Transverse colon (tissue), 4 donors: ENCODE measurements around the gene FARP1. TPM values are rescaled to one million over a fixed set of nuclear protein-coding genes. Genes with fewer than 3 reads are reported as not detected.

ENCODE experiments used
- DNase-seq: peaks from one replicate; pipeline ENCODE4 v3.0.0-alpha.2; 2019
- H3K27ac ChIP-seq, 4 donors: fragments of 200-600 bp; sonication (generic); 2 replicates each; pipeline ENCODE4 v1.5.1; 2016 to 2018; ENCODE audit warnings: inconsistent platforms in 4 of 4
- H3K27me3 ChIP-seq: fragments of 200-600 bp; sonication (generic); 2 replicates; pipeline ENCODE4 v1.5.1; 2017; ENCODE audit warnings: inconsistent platforms
- H3K36me3 ChIP-seq, 4 donors: fragments of 200-600 bp; sonication (generic); 2 replicates each; pipeline ENCODE4 v1.5.1; 2017 to 2019; ENCODE audit warnings: inconsistent platforms in 4 of 4
- H3K4me1 ChIP-seq, 4 donors: fragments of 200-600 bp; sonication (generic); 2 replicates each; pipeline ENCODE4 v1.5.1; 2017 to 2020; ENCODE audit warnings: inconsistent platforms in 4 of 4
- H3K4me3 ChIP-seq, 4 donors: fragments of 200-600 bp; sonication (generic); 1 replicate in 1 of 4; 2 replicates in 3 of 4; pipeline versions ENCODE4 v1.5.1 to v1.6.1; 2017 to 2019; ENCODE audit warnings: inconsistent platforms in 4 of 4
- H3K9me3 ChIP-seq, 2 donors: fragments of 200-600 bp; sonication (generic); 2 replicates each; pipeline ENCODE4 v1.5.1; 2017 to 2019; ENCODE audit warnings: inconsistent platforms in 2 of 2
- CTCF ChIP-seq, 5 experiments: fragments of 200-600 bp in 3 of 5; fragments of 450-650 bp in 2 of 5; sonication (generic) in 3 of 5; IDR thresholded peaks; 1 replicate in 2 of 5; 2 replicates in 3 of 5; pipeline ENCODE4 v1.5.1; 2016 to 2017; ENCODE audit warnings: antibody characterized with exemption in 5 of 5, inconsistent platforms in 3 of 5, mild to moderate bottlenecking in 2 of 5, moderate library complexity in 1 of 5
- EP300 ChIP-seq: sonication (generic); formaldehyde crosslinking; IDR thresholded peaks from one replicate; pipeline ENCODE4 v1.6.1; 2017; ENCODE audit warnings: antibody characterized with exemption, low read depth
- POLR2A ChIP-seq: fragments of 450-650 bp; IDR thresholded peaks from one replicate; pipeline ENCODE4 v1.6.1; 2016; ENCODE audit warnings: antibody characterized with exemption, mild to moderate bottlenecking, moderate library complexity
- POLR2AphosphoS5 ChIP-seq, 3 donors: sonication (generic); formaldehyde crosslinking; IDR thresholded peaks; one replicate each; pipeline ENCODE4 v1.6.1; 2016; ENCODE audit warnings: antibody characterized with exemption in 3 of 3
- WGBS, 2 donors: methylation state at CpG; one replicate each; pipeline ENCODE4 v1.1.5; 2018; ENCODE audit warnings: low coverage in 1 of 2; 5-methylcytosine and 5-hydroxymethylcytosine counted together
- in situ Hi-C, 4 donors: fragments of 200-750 bp; cut with MboI; loops; one replicate each; pipeline versions ENCODE4 v1.15.0 to v1.15.1; 2017; ENCODE audit warnings: low sequenced_read_pairs in 3 of 4, low pct_ligation_motif_present in 1 of 4, low pct_unique_long_range_greater_than_20kb in 1 of 4
- intact Hi-C: fragments of 100-400 bp; cut with DNase I; formaldehyde crosslinking; loops from one replicate; pipeline ENCODE4 v1.15.1; 2023; ENCODE audit warnings: low total_unique reads
- total RNA-seq, 4 donors: library from RNA; depleted of rRNA; stranded (reverse); fragments of >200 nt; gene quantifications; one replicate each; pipeline ENCODE4 v1.1.0, GENCODE V29; 2016

The FARP1 gene
- total RNA-seq, 4 donors from 2014 or later: 32.8 to 41.8 (median 38.3) TPM

DNA sequence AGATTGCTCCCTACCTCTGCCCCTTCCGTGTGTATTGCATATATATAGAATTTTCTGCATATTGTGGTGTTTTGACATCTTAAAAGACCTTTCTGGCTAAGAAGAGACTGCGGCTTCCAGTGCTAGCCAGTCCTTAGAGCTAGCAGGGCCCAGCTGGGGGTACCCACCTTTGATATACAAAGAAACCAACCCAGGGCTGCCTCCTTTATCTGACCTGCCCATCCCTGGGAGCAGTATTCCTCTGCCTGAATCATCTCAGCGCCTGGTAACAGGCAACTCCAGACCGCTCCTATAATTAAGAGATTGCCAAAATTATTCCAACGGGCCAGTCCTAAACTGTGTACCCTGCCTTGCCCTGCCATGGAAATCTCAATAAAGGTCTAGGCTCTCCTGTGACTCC, 220.4 kb downstream of the FARP1 start:
- no peak for DNase-seq
- Histone ChIP-seq H3K27me3 (no peaks in the 10 kb centered on the region), H3K27ac (no peak overlapping the region), H3K9me3 (no peaks in the 10 kb centered on the region), H3K4me1 (no peaks in the 10 kb centered on the region), H3K36me3 (no peaks in the 10 kb centered on the region), H3K4me3 (no peak overlapping the region)
- TF ChIP-seq CTCF (IDR thresholded peaks at IDR 0.05) (no peak), POLR2AphosphoS5 (IDR thresholded peaks at IDR 0.05) (no peak), EP300 (no peak), POLR2A (no peak)
- 91% methylated on average over 5 of the region's 5 CpGs; no CpG with 5 or more reads in 1 of the 2 donors for WGBS, 2 donors
- in situ Hi-C loops (no loop called here), intact Hi-C loops (no loop called here)

DNA sequence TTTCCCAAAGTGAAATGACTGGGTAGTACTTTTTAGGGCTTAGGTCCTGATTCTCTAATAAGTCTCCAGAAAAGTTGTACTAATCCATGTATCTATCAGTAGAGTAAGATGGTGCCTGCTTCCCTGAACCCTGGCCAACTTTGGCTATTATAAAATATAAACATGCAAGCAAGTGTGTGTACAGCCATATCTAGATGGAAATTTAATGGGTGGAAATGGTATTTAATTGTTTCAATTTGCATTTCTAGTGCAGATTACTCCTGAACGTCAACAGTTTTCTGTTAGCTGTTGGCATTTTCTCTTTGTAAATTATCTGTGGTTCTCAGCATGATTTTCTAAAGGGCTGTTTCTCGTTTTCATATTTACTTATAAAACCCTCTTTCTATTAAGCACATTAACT, 221.3 kb downstream of the FARP1 start:
- Histone ChIP-seq H3K4me1 (no peaks in the 10 kb centered on the region), H3K36me3 (no peaks in the 10 kb centered on the region), H3K9me3 (no peaks in the 10 kb centered on the region), H3K27ac (no peak overlapping the region), H3K4me3 (no peak overlapping the region), H3K27me3 (no peaks in the 10 kb centered on the region)
- no peak for TF ChIP-seq POLR2A
- no peak for TF ChIP-seq EP300
- TF ChIP-seq POLR2AphosphoS5 (IDR thresholded peaks at IDR 0.05): no peak
- TF ChIP-seq CTCF (IDR thresholded peaks at IDR 0.05): no peak
- no peak for DNase-seq
- in situ Hi-C loops: no loop called here
- 69 to 70% methylated on average over 2 of the region's 2 CpGs for WGBS, 2 donors
- intact Hi-C loops: no loop called here

DNA sequence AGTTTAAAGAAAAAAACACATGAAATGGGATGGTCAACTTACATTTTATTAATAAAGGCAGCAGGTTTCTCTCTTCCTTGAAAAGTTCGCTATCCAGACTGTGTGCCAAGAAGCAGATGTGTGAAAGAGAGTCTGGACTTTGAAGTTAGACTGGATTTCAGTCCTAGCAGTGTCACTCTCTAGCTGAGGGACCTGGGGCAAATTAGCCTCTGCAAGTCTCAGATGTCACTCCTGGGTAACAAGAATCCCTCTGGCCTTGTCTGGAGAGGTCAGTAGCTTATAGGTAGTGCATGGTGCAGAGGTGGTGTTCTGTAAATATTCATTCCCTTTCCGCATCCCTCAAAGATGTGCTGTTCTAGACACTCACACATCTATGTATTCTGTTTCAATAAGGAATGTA, 221.8 kb downstream of the FARP1 start:
- no peak for DNase-seq
- Histone ChIP-seq H3K36me3 (no peaks in the 10 kb centered on the region), H3K4me3 (no peak overlapping the region), H3K4me1 (no peaks in the 10 kb centered on the region), H3K27ac (no peak overlapping the region), H3K27me3 (no peaks in the 10 kb centered on the region), H3K9me3 (no peaks in the 10 kb centered on the region)
- 90 to 100% methylated on average over 1 to 2 of the region's 2 CpGs for WGBS, 2 donors
- in situ Hi-C loops (no loop called here), intact Hi-C loops (no loop called here)
- TF ChIP-seq CTCF (IDR thresholded peaks at IDR 0.05): no peak
- TF ChIP-seq EP300: no peak
- TF ChIP-seq POLR2AphosphoS5 (IDR thresholded peaks at IDR 0.05): no peak
- TF ChIP-seq POLR2A: no peak

DNA sequence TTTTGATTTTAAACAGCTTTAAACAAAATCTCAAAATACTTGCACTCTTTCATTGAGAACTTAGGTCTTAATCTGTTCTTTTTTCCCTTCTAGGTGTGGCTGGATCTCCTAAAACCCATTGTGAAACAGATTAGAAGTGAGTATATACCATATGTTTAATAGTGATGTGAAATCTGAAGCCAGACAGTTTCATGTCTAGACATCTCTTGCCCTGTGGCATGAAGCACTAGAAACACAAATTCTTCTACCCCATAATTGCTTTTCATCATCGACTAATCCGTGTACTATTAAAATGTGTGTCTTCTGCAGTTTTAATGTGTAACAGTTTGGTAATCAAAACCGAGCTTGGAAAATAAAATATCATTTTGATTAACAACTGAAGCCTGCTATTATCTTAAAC, 222.4 kb downstream of the FARP1 start:
- no peak overlapping the region for H3K27ac ChIP-seq
- TF ChIP-seq POLR2AphosphoS5 (IDR thresholded peaks at IDR 0.05) (no peak), POLR2A (no peak), EP300 (no peak), CTCF (IDR thresholded peaks at IDR 0.05) (no peak)
- WGBS, 2 donors: 88% methylated on average over 2 to 3 of the region's 3 CpGs

More for the DNA sequence above, 222.4 kb downstream of the FARP1 start:
- Histone ChIP-seq H3K36me3 (no peaks in the 10 kb centered on the region), H3K27me3 (no peaks in the 10 kb centered on the region), H3K4me3 (no peak overlapping the region), H3K4me1 (peaks cover 0 to under 1% (median 0%) of the 10 kb centered on the region in 4 donors), H3K9me3 (no peaks in the 10 kb centered on the region)
- no peak for DNase-seq
- intact Hi-C loops: no loop called here
- in situ Hi-C loops: no loop called here
